Activated CD4-positive, alpha-beta memory T cell treated with anti-CD3 and anti-CD28 coated beads for 36 hours (primary cell): ENCODE results near the gene CRADD. TPM values are rescaled to one million over a fixed set of nuclear protein-coding genes. Genes with fewer than 3 reads are reported as not detected.

Experiments used
- CTCF ChIA-PET: fragments of 350-600 bp; sonication (Branson Sonifier 250); formaldehyde crosslinking; loops from one replicate; lab custom pipeline; 2021; ENCODE audit warnings: antibody characterized with exemption, inconsistent platforms; lab: Charles Lee
- POLR2A ChIA-PET: fragments of 350-600 bp; sonication (Branson Sonifier 250); formaldehyde crosslinking; loops from one replicate; lab custom pipeline; 2021; ENCODE audit warnings: antibody characterized with exemption; lab: Charles Lee
- DNase-seq: peaks from one replicate; pipeline ENCODE4 v3.0.0-alpha.2; 2020
- H3K27ac Mint-ChIP-seq: one replicate; pipeline ENCODE4 v1.8.0; 2021; ENCODE audit warnings: mixed read lengths
- H3K27me3 Mint-ChIP-seq: one replicate; pipeline ENCODE4 v1.8.0; 2021; ENCODE audit warnings: mixed read lengths
- H3K36me3 Mint-ChIP-seq: one replicate; pipeline ENCODE4 v1.8.0; 2021; ENCODE audit warnings: mixed read lengths
- H3K4me1 Mint-ChIP-seq: one replicate; pipeline ENCODE4 v1.8.0; 2021; ENCODE audit warnings: low read depth, mixed read lengths
- H3K4me3 Mint-ChIP-seq: one replicate; pipeline ENCODE4 v1.8.0; 2021; ENCODE audit warnings: mild to moderate bottlenecking, mixed read lengths
- H3K9me3 Mint-ChIP-seq: one replicate; pipeline ENCODE4 v1.8.0; 2021; ENCODE audit warnings: mixed read lengths
- intact Hi-C: fragments of 100-400 bp; cut with micrococcal nuclease; formaldehyde crosslinking; loops from one replicate; pipeline ENCODE4 v1.15.1; 2023
- total RNA-seq, 2 experiments: library from RNA; stranded (reverse); gene quantifications; one replicate each; pipeline ENCODE4 v1.2.3, GENCODE V29; 2021

The CRADD gene
- total RNA-seq, 2 experiments from 2014 or later = 8.9 to 10.4 TPM

- POLR2A ChIA-PET = no interaction called here
Measured at GRCh38 chr12:93654421-93654820, 22.8 kb upstream of the CRADD start.

DNA sequence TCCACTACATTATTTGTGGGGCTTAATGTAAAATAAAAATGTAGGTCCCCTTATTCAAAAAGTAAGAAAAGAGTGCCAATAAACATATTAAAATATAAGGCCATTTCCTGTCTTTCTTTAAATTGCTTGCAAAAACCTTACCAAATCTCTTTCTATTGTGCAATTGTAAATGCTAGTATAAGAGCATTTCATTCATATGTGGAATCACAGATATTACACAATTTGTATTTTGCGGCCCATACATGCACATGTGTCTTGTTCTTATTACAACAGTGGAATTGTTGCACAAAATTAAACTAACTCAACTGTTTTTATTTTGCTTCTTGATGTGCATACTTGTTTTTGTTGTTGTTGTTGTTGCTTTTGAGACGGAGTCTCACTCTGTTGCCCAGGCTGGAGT lies 20.1 kb upstream of the CRADD start:
- Mint-ChIP-seq H3K4me3 (no peak overlapping the region), H3K27ac (no peak overlapping the region), H3K36me3 (no peaks in the 10 kb centered on the region), H3K9me3 (no peaks in the 10 kb centered on the region), H3K4me1 (no peaks in the 10 kb centered on the region), H3K27me3 (peaks cover 4% of the 10 kb centered on the region)
- CTCF ChIA-PET = no interaction called here
- no peak for DNase-seq
- POLR2A ChIA-PET = no interaction called here
- intact Hi-C loops = no loop called here

More at GRCh38 chr12:93654421-93654820, 22.8 kb upstream of the CRADD start:
- H3K9me3 Mint-ChIP-seq = no peaks in the 10 kb centered on the region
- intact Hi-C loops = no loop called here
- no peak for DNase-seq
- no peak overlapping the region for H3K4me3 Mint-ChIP-seq
- H3K27ac Mint-ChIP-seq = no peak overlapping the region
- no peaks in the 10 kb centered on the region for H3K36me3 Mint-ChIP-seq
- no peaks in the 10 kb centered on the region for H3K4me1 Mint-ChIP-seq
- H3K27me3 Mint-ChIP-seq = peaks cover 1% of the 10 kb centered on the region
- CTCF ChIA-PET = interaction anchor here (0.7 kb wide), 1 partner anchor 1141 kb away, joined by 3 read pairs; no protein-coding TSS in a partner anchor

- POLR2A ChIA-PET = no interaction called here
- peaks cover 4% of the 10 kb centered on the region for H3K27me3 Mint-ChIP-seq
- H3K9me3 Mint-ChIP-seq = no peaks in the 10 kb centered on the region
- no peak for DNase-seq
- H3K4me3 Mint-ChIP-seq = no peak overlapping the region
- no peaks in the 10 kb centered on the region for H3K4me1 Mint-ChIP-seq
- CTCF ChIA-PET = interaction anchor here (1.3 kb wide), 1 partner anchor 441 kb away, joined by 3 read pairs; no protein-coding TSS in a partner anchor
- no peak overlapping the region for H3K27ac Mint-ChIP-seq
- intact Hi-C loops = no loop called here
- H3K36me3 Mint-ChIP-seq = no peaks in the 10 kb centered on the region
Measured at GRCh38 chr12:93661021-93661420, 16.2 kb upstream of the CRADD start.

- Mint-ChIP-seq H3K9me3 (no peaks in the 10 kb centered on the region), H3K27me3 (peaks cover 2% of the 10 kb centered on the region), H3K36me3 (no peaks in the 10 kb centered on the region), H3K4me1 (no peaks in the 10 kb centered on the region), H3K4me3 (no peak overlapping the region), H3K27ac (no peak overlapping the region)
- intact Hi-C loops = no loop called here
- ChIA-PET POLR2A (no interaction called here), CTCF (interaction anchor here (1.0 kb wide), 1 partner anchor 73 kb away, joined by 3 read pairs; no protein-coding TSS in a partner anchor)
- DNase-seq = no peak
Measured at GRCh38 chr12:93663006-93663728, 14.0 kb upstream of the CRADD start.

GRCh38 chr12:93663729-93664084 lies 13.5 kb upstream of the CRADD start:
- CTCF ChIA-PET = interaction anchor here (1.0 kb wide), 1 partner anchor 73 kb away, joined by 3 read pairs; no protein-coding TSS in a partner anchor

GRCh38 chr12:93664573-93665138 lies 12.5 kb upstream of the CRADD start:
- no peak overlapping the region for H3K27ac Mint-ChIP-seq
- ChIA-PET POLR2A (no interaction called here), CTCF (interaction anchor here (1.0 kb wide), 1 partner anchor 74 kb away, joined by 3 read pairs; no protein-coding TSS in a partner anchor)
- H3K36me3 Mint-ChIP-seq = peaks cover 11% of the 10 kb centered on the region
- intact Hi-C loops = no loop called here
- H3K27me3 Mint-ChIP-seq = peaks cover 2% of the 10 kb centered on the region
- no peak for DNase-seq
- H3K4me1 Mint-ChIP-seq = peaks cover 13% of the 10 kb centered on the region
- H3K9me3 Mint-ChIP-seq = peaks cover 13% of the 10 kb centered on the region
- H3K4me3 Mint-ChIP-seq = no peak overlapping the region

More at GRCh38 chr12:93663729-93664084, 13.5 kb upstream of the CRADD start:
- H3K9me3 Mint-ChIP-seq = peaks cover 5% of the 10 kb centered on the region
- H3K4me1 Mint-ChIP-seq = peaks cover 5% of the 10 kb centered on the region
- DNase-seq = no peak
- H3K27me3 Mint-ChIP-seq = peaks cover 2% of the 10 kb centered on the region
- POLR2A ChIA-PET = no interaction called here
- intact Hi-C loops = no loop called here
- no peak overlapping the region for H3K4me3 Mint-ChIP-seq
- H3K36me3 Mint-ChIP-seq = peaks cover 5% of the 10 kb centered on the region
- H3K27ac Mint-ChIP-seq = no peak overlapping the region

GRCh38 chr12:93667672-93668071 lies 9.5 kb upstream of the CRADD start:
- no peak overlapping the region for H3K4me3 Mint-ChIP-seq

DNA sequence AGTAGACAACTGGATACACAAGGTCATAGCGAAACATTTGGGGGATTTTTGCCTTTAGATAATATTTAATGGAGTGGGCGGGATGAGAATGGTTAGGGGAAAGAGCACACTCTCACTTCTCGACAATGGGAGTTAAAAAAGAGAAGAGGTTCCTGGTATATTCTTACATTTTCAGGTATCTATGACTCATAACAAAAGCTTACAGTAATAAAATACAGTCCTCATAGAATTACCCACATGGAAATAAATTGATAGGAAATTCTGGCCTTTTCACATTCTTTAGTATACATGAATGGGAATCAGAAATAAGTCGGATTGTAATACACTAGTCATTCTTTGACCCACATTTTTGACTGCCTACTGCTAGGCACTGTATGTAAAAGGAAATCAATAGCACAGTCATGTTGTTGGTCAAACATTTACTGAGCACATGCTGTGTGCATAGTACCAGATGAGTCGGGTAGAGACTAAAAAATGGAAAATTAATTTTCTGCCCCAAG lies 8.2 kb upstream of the CRADD start:
- POLR2A ChIA-PET = no interaction called here
- H3K4me1 Mint-ChIP-seq = peaks cover 20% of the 10 kb centered on the region
- no peak overlapping the region for H3K4me3 Mint-ChIP-seq
- H3K27me3 Mint-ChIP-seq = peaks cover 4% of the 10 kb centered on the region
- H3K36me3 Mint-ChIP-seq = peaks cover 16% of the 10 kb centered on the region
- peaks cover 18% of the 10 kb centered on the region for H3K9me3 Mint-ChIP-seq
- CTCF ChIA-PET = no interaction called here
- peak overlapping the region; percentile 56 for H3K27ac Mint-ChIP-seq
- intact Hi-C loops = no loop called here
- no peak for DNase-seq

More at GRCh38 chr12:93667672-93668071, 9.5 kb upstream of the CRADD start:
- no peak for DNase-seq
- peaks cover 13% of the 10 kb centered on the region for H3K4me1 Mint-ChIP-seq
- POLR2A ChIA-PET = no interaction called here
- H3K27ac Mint-ChIP-seq = no peak overlapping the region
- CTCF ChIA-PET = interaction anchor here (0.9 kb wide), 1 partner anchor 434 kb away, joined by 4 read pairs; no protein-coding TSS in a partner anchor
- H3K9me3 Mint-ChIP-seq = peaks cover 18% of the 10 kb centered on the region
- peaks cover 16% of the 10 kb centered on the region for H3K36me3 Mint-ChIP-seq
- H3K27me3 Mint-ChIP-seq = no peaks in the 10 kb centered on the region
- intact Hi-C loops = no loop called here

DNA sequence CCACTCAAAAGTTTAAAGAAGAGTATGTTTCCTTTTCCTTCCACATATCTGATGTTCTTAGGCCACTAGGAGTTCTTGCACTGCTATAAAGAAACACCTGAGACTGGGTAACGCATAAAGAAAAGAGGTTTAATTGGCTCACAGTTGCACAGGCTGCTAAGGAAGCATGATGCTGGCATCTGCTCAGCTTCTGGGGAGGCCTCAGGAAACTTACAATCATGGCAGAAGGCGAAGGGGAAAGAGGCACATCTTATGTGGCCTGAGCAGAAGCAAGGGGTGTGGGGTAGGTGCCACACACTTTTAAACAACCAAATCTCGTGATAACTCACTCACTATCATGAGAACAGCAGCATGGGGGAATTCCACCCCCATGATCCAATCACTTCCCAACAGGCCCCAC lies 7.7 kb upstream of the CRADD start:
- no peak for DNase-seq
- ChIA-PET CTCF (no interaction called here), POLR2A (no interaction called here)
- H3K27ac Mint-ChIP-seq = peak overlapping the region; percentile 56
- intact Hi-C loops = no loop called here
- no peak overlapping the region for H3K4me3 Mint-ChIP-seq
- H3K36me3 Mint-ChIP-seq = peaks cover 16% of the 10 kb centered on the region
- peaks cover 24% of the 10 kb centered on the region for H3K4me1 Mint-ChIP-seq
- peaks cover 8% of the 10 kb centered on the region for H3K27me3 Mint-ChIP-seq
- H3K9me3 Mint-ChIP-seq = peaks cover 18% of the 10 kb centered on the region

GRCh38 chr12:93670104-93670503 lies 7.1 kb upstream of the CRADD start:
- DNase-seq = no peak
- no peak overlapping the region for H3K27ac Mint-ChIP-seq
- peaks cover 9% of the 10 kb centered on the region for H3K27me3 Mint-ChIP-seq
- H3K9me3 Mint-ChIP-seq = peaks cover 18% of the 10 kb centered on the region
- H3K4me1 Mint-ChIP-seq = peaks cover 24% of the 10 kb centered on the region
- intact Hi-C loops = loop anchor here (10.0 kb wide), 1 partner anchor 1275 kb away; no protein-coding TSS in a partner anchor
- CTCF ChIA-PET = interaction anchor here (1.6 kb wide), 1 partner anchor 168 kb away, joined by 3 read pairs; no protein-coding TSS in a partner anchor
- H3K4me3 Mint-ChIP-seq = no peak overlapping the region
- POLR2A ChIA-PET = no interaction called here
- H3K36me3 Mint-ChIP-seq = peaks cover 16% of the 10 kb centered on the region

GRCh38 chr12:93671044-93671443 lies 6.1 kb upstream of the CRADD start:
- H3K27me3 Mint-ChIP-seq = peaks cover 11% of the 10 kb centered on the region
- no peak for DNase-seq
- H3K27ac Mint-ChIP-seq = no peak overlapping the region
- POLR2A ChIA-PET = no interaction called here
- H3K9me3 Mint-ChIP-seq = peaks cover 18% of the 10 kb centered on the region
- CTCF ChIA-PET = interaction anchor here (1.6 kb wide), 1 partner anchor 168 kb away, joined by 3 read pairs; no protein-coding TSS in a partner anchor
- H3K36me3 Mint-ChIP-seq = peaks cover 16% of the 10 kb centered on the region
- no peak overlapping the region for H3K4me3 Mint-ChIP-seq
- peaks cover 24% of the 10 kb centered on the region for H3K4me1 Mint-ChIP-seq
- intact Hi-C loops = loop anchor here (10.0 kb wide), 1 partner anchor 1276 kb away; no protein-coding TSS in a partner anchor

DNA sequence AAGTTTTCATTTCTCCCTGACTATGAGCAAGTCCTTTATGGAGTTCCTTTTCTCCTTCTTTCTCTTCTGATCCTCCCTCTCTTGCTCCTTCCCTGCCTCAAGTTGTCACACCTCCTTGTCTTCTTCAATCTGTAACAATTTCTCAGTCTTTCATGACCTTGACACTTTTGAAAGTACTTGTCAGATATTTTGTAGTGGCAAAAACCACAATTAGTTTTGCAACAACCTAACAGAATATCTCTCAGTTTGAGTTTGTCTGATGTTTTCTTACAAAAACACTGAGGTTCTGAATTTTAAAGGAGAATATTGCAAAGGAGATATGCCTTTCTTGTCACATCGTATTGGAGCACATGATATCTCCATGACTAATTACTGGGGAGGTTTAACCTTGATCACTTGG lies 4.1 kb upstream of the CRADD start:
- POLR2A ChIA-PET = no interaction called here
- H3K27me3 Mint-ChIP-seq = peaks cover 11% of the 10 kb centered on the region

More for the DNA sequence above, 4.1 kb upstream of the CRADD start:
- intact Hi-C loops = loop anchor here (10.0 kb wide), 1 partner anchor 1278 kb away; no protein-coding TSS in a partner anchor
- CTCF ChIA-PET = no interaction called here
- H3K9me3 Mint-ChIP-seq = peaks cover 18% of the 10 kb centered on the region
- no peak for DNase-seq
- no peak overlapping the region for H3K4me3 Mint-ChIP-seq
- peaks cover 35% of the 10 kb centered on the region for H3K4me1 Mint-ChIP-seq
- peaks cover 16% of the 10 kb centered on the region for H3K36me3 Mint-ChIP-seq
- H3K27ac Mint-ChIP-seq = no peak overlapping the region
